Astrocyte (in vitro differentiated cells and primary cell): ENCODE data around the gene MED6.

ENCODE experiments used
- CTCF ChIP-seq: IDR thresholded peaks from 2 replicates; pipeline ENCODE4 v1.5.1; 2011; ENCODE audit warnings: low read depth, mild to moderate bottlenecking, inconsistent platforms, low read length, moderate library complexity; ENCODE audit not compliant: insufficient read depth
- EZH2 ChIP-seq: IDR thresholded peaks from 2 replicates; pipeline ENCODE4 v1.6.1; 2012; ENCODE audit warnings: mild to moderate bottlenecking, low read length, inconsistent platforms; ENCODE audit not compliant: insufficient read depth

GRCh38 chr14:70601162-70601561 lies 707 bp upstream of the MED6 start:
- TF ChIP-seq CTCF: no peak
- TF ChIP-seq EZH2: no peak
